ENCODE results near the gene TCF7. TPM values are rescaled to one million over a fixed set of nuclear protein-coding genes. Genes with fewer than 3 reads are reported as not detected.

TCF7 gene
- total and polyA plus RNA-seq, 2 donors (not counting 1 experiment from before 2014, with no cell fraction given): 3.1 to 3.3 TPM

GRCh38 chr5:134083517-134083916 is 31.0 kb upstream of the TCF7 start:
- Histone ChIP-seq H3K9ac (ENCODE audit: insufficient read depth, low read length) (no peak overlapping the region), H3K79me2 (ENCODE audit: control insufficient read depth, insufficient read depth, low read length) (no peaks in the 10 kb centered on the region), H3K9me3 (ENCODE audit: control insufficient read depth, insufficient read depth, low read depth, low read length) (no peaks in the 10 kb centered on the region), H3K4me2 (ENCODE audit: extremely low read depth, insufficient read depth, low read length) (no peak overlapping the region), H2AFZ (ENCODE audit: low read length) (no peak overlapping the region), H3K27me3 (ENCODE audit: control insufficient read depth, insufficient read depth, low read length) (peaks cover 2% of the 10 kb centered on the region), H4K20me1 (ENCODE audit: control insufficient read depth, extremely low read depth, insufficient read depth, low read length) (no peaks in the 10 kb centered on the region), H3K36me3 (ENCODE audit: control insufficient read depth, insufficient read depth, low read length) (no peaks in the 10 kb centered on the region), H3K27ac (ENCODE audit: insufficient read depth, low read length) (no peak overlapping the region), H3K4me3 (replicated peaks in 1 of 4; ENCODE audit: control extremely low read depth in 1 of 4, insufficient read depth in 1 of 4, low read depth in 3 of 4, low read length in 4 of 4) (no peak overlapping the region), H3K4me1 (ENCODE audit: control insufficient read depth, extremely low read depth, insufficient read depth, low read length) (no peaks in the 10 kb centered on the region)
- no peak for TF ChIP-seq EZH2 (IDR thresholded peaks at IDR 0.05; ENCODE audit: low read length, missing control alignments)
- no peak for TF ChIP-seq CTCF (conservative IDR thresholded peaks at IDR 0.05 in 1 of 2, IDR thresholded peaks at IDR 0.05 in 1 of 2; ENCODE audit: low read depth in 1 of 2, low read length in 2 of 2)
- DNase-seq (ENCODE audit: low read depth in 2 of 2): peak in 1 of 2 donors; percentile 81

GRCh38 chr5:134084022-134084565 is 30.4 kb upstream of the TCF7 start:
- H2AFZ ChIP-seq (ENCODE audit: low read length): no peak overlapping the region
- H3K4me1 ChIP-seq (ENCODE audit: control insufficient read depth, extremely low read depth, insufficient read depth, low read length): no peaks in the 10 kb centered on the region
- no peak overlapping the region for H3K27ac ChIP-seq (ENCODE audit: insufficient read depth, low read length)
- H3K79me2 ChIP-seq (ENCODE audit: control insufficient read depth, insufficient read depth, low read length): no peaks in the 10 kb centered on the region
- no peak overlapping the region for H3K4me2 ChIP-seq (ENCODE audit: extremely low read depth, insufficient read depth, low read length)
- peaks cover 2% of the 10 kb centered on the region for H3K27me3 ChIP-seq (ENCODE audit: control insufficient read depth, insufficient read depth, low read length)
- no peaks in the 10 kb centered on the region for H3K9me3 ChIP-seq (ENCODE audit: control insufficient read depth, insufficient read depth, low read depth, low read length)
- no peak for DNase-seq (ENCODE audit: low read depth in 2 of 2)
- no peaks in the 10 kb centered on the region for H4K20me1 ChIP-seq (ENCODE audit: control insufficient read depth, extremely low read depth, insufficient read depth, low read length)
- TF ChIP-seq CTCF (conservative IDR thresholded peaks at IDR 0.05 in 1 of 2, IDR thresholded peaks at IDR 0.05 in 1 of 2; ENCODE audit: low read depth in 1 of 2, low read length in 2 of 2) (no peak), EZH2 (IDR thresholded peaks at IDR 0.05; ENCODE audit: low read length, missing control alignments) (no peak)
- H3K9ac ChIP-seq (ENCODE audit: insufficient read depth, low read length): no peak overlapping the region
- no peak overlapping the region for H3K4me3 ChIP-seq (replicated peaks in 1 of 4; ENCODE audit: control extremely low read depth in 1 of 4, insufficient read depth in 1 of 4, low read depth in 3 of 4, low read length in 4 of 4)
- H3K36me3 ChIP-seq (ENCODE audit: control insufficient read depth, insufficient read depth, low read length): no peaks in the 10 kb centered on the region

GRCh38 chr5:134084570-134084969 is 29.9 kb upstream of the TCF7 start:
- no peak overlapping the region for H3K27ac ChIP-seq (ENCODE audit: insufficient read depth, low read length)

More at GRCh38 chr5:134084570-134084969, 29.9 kb upstream of the TCF7 start:
- Histone ChIP-seq H3K9ac (ENCODE audit: insufficient read depth, low read length) (no peak overlapping the region), H3K79me2 (ENCODE audit: control insufficient read depth, insufficient read depth, low read length) (no peaks in the 10 kb centered on the region), H3K4me1 (ENCODE audit: control insufficient read depth, extremely low read depth, insufficient read depth, low read length) (no peaks in the 10 kb centered on the region), H3K27me3 (ENCODE audit: control insufficient read depth, insufficient read depth, low read length) (peaks cover 2% of the 10 kb centered on the region), H2AFZ (ENCODE audit: low read length) (no peak overlapping the region), H3K36me3 (ENCODE audit: control insufficient read depth, insufficient read depth, low read length) (no peaks in the 10 kb centered on the region), H3K4me2 (ENCODE audit: extremely low read depth, insufficient read depth, low read length) (no peak overlapping the region), H3K9me3 (ENCODE audit: control insufficient read depth, insufficient read depth, low read depth, low read length) (no peaks in the 10 kb centered on the region), H3K4me3 (replicated peaks in 1 of 4; ENCODE audit: control extremely low read depth in 1 of 4, insufficient read depth in 1 of 4, low read depth in 3 of 4, low read length in 4 of 4) (no peak overlapping the region), H4K20me1 (ENCODE audit: control insufficient read depth, extremely low read depth, insufficient read depth, low read length) (no peaks in the 10 kb centered on the region)
- DNase-seq (ENCODE audit: low read depth in 2 of 2): peak in 1 of 2 donors; percentile 29
- TF ChIP-seq CTCF (conservative IDR thresholded peaks at IDR 0.05 in 1 of 2, IDR thresholded peaks at IDR 0.05 in 1 of 2; ENCODE audit: low read depth in 1 of 2, low read length in 2 of 2) (no peak), EZH2 (IDR thresholded peaks at IDR 0.05; ENCODE audit: low read length, missing control alignments) (no peak)

Data from fibroblast of lung (primary cell).